ENCODE measurements around the gene MGA. TPM values are rescaled to one million over a fixed set of nuclear protein-coding genes. Genes with fewer than 3 reads are reported as not detected.

The MGA gene
- total RNA-seq, 1 donor from 2014 or later = 43.1 TPM

- DNase-seq (ENCODE audit: low read depth) = no peak
- Histone ChIP-seq H3K4me3 (ENCODE audit: low read depth, low read length) (no peak overlapping the region), H3K36me3 (ENCODE audit: control insufficient read depth, insufficient read depth, low read length) (no peaks in the 10 kb centered on the region), H3K27me3 (ENCODE audit: control insufficient read depth, insufficient read depth, low read length) (no peaks in the 10 kb centered on the region)
- TF ChIP-seq CTCF (IDR thresholded peaks at IDR 0.05; ENCODE audit: insufficient read depth, low read length, poor library complexity, severe bottlenecking) = no peak
Measured at GRCh38 chr15:41683955-41684354, 23.8 kb downstream of the MGA start.

DNA sequence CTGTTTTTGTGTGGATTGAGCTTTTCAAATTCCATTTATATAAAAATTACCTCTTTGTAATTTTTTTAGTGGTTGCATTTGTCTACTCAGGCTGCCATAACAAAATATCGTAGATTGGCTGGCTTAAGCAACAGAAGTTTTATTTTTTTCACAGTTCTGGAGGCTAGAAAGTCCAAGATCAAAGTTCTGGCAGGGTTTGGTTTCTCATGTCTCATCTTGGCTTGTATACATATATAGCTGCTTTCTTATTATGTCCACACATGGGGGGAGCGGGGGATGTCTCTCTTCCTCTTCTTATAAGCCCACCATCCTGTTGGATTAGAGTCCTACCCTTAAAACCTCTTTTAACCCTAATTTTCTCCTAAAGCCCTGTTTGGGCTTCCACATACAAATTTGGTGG lies 28.5 kb downstream of the MGA start:
- TF ChIP-seq CTCF (IDR thresholded peaks at IDR 0.05; ENCODE audit: insufficient read depth, low read length, poor library complexity, severe bottlenecking) = no peak
- DNase-seq (ENCODE audit: low read depth) = no peak
- no peaks in the 10 kb centered on the region for H3K36me3 ChIP-seq (ENCODE audit: control insufficient read depth, insufficient read depth, low read length)
- H3K4me3 ChIP-seq (ENCODE audit: low read depth, low read length) = no peak overlapping the region
- no peaks in the 10 kb centered on the region for H3K27me3 ChIP-seq (ENCODE audit: control insufficient read depth, insufficient read depth, low read length)

DNA sequence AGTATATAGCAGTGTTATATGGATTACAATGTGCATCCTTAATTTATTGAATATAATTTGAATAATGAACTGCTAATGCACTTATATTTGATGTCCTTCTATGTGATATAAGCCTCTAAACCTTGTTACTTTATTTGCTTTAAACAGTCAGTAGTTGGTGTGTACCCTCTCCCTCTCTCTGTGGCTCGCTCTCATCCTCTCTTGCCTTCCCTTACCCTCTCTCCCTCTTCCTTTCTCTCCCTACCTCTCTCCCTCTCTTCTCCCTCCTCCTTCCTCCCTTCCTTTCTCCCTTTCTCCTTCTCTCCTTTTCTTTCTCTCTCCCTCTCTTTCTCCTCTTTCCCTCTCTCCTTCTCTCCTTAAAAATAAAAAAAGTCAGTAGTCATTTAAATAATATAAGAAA lies 28.9 kb downstream of the MGA start:
- no peak for DNase-seq (ENCODE audit: low read depth)
- H3K27me3 ChIP-seq (ENCODE audit: control insufficient read depth, insufficient read depth, low read length) = no peaks in the 10 kb centered on the region
- no peak for TF ChIP-seq CTCF (IDR thresholded peaks at IDR 0.05; ENCODE audit: insufficient read depth, low read length, poor library complexity, severe bottlenecking)
- no peak overlapping the region for H3K4me3 ChIP-seq (ENCODE audit: low read depth, low read length)
- H3K36me3 ChIP-seq (ENCODE audit: control insufficient read depth, insufficient read depth, low read length) = no peaks in the 10 kb centered on the region

DNA sequence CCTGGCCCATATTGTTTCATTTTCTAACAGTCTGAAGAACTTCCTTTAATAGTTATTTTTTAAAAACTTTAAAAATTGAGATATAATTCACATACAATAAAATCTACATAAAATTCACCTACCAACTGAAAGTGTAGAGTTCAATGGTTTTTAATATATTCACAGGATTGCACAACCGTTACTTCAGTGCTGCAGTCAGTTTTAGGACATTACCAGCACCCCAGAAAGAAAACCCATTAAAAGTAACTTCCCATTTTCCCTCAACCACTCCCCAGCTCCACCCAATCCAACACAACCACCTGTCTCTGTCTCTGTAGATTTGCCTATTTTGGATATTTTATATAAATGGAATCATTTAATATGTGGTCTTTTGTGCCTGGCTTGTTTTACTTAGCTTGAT lies 29.6 kb downstream of the MGA start:
- no peak overlapping the region for H3K4me3 ChIP-seq (ENCODE audit: low read depth, low read length)
- TF ChIP-seq CTCF (IDR thresholded peaks at IDR 0.05; ENCODE audit: insufficient read depth, low read length, poor library complexity, severe bottlenecking) = no peak
- no peaks in the 10 kb centered on the region for H3K27me3 ChIP-seq (ENCODE audit: control insufficient read depth, insufficient read depth, low read length)
- no peaks in the 10 kb centered on the region for H3K36me3 ChIP-seq (ENCODE audit: control insufficient read depth, insufficient read depth, low read length)
- DNase-seq (ENCODE audit: low read depth) = no peak

DNA sequence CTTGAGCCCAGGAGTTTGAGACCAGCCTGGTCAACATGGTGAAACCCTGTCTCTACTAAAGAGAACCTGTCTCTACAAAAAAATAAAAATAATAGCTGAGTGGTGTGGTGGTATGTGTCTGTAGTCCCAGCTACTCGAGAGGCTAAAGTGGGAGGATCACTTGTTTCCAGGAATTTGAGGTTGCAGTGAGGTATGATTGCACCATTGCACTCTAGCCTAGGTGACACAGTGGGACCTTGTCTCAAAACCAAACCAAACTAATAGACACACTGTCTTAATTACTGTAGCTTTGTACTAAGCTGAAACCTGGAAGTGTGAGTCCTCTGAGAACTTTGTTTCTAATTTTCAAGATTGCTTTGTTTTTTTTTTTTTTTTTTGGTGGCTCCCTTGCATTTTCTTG lies 30.4 kb downstream of the MGA start:
- TF ChIP-seq CTCF (IDR thresholded peaks at IDR 0.05; ENCODE audit: insufficient read depth, low read length, poor library complexity, severe bottlenecking) = no peak
- Histone ChIP-seq H3K27me3 (ENCODE audit: control insufficient read depth, insufficient read depth, low read length) (no peaks in the 10 kb centered on the region), H3K36me3 (ENCODE audit: control insufficient read depth, insufficient read depth, low read length) (no peaks in the 10 kb centered on the region), H3K4me3 (ENCODE audit: low read depth, low read length) (no peak overlapping the region)
- no peak for DNase-seq (ENCODE audit: low read depth)

- no peaks in the 10 kb centered on the region for H3K36me3 ChIP-seq (ENCODE audit: control insufficient read depth, insufficient read depth, low read length)
- no peak for DNase-seq (ENCODE audit: low read depth)
- no peaks in the 10 kb centered on the region for H3K27me3 ChIP-seq (ENCODE audit: control insufficient read depth, insufficient read depth, low read length)
- no peak overlapping the region for H3K4me3 ChIP-seq (ENCODE audit: low read depth, low read length)
- TF ChIP-seq CTCF (IDR thresholded peaks at IDR 0.05; ENCODE audit: insufficient read depth, low read length, poor library complexity, severe bottlenecking) = no peak
Measured at GRCh38 chr15:41691471-41691870, 31.3 kb downstream of the MGA start.
